ENCODE results near the gene CHST11.

The CHST11 gene

DNA sequence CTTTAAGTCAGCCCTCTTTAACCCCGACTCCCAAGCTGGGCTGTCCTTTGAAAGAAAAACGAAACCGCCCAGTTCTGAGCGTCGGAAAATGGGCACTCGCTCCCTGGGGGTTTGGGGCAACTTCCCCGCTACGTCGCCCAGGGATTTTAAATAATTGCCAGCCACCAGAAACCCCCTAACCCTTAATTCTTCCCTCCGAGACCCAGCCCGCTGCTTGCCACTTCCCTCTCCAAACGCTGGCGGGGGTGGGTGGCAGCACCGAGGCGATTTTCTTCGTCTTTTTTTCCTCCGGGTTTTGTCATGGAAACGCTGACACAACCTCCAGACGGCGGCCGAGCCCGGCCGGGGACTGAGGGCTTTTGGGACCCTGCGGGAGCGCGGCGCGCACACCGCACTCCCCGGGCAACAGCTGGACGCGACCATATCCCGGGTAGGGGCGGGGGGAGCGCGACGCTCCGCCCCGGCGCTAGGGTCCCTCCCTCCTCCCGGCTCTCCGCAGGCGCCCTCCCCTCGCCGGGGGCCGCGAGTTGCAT is at the start of gene CHST11:
CHST11 (plus strand) TSS at position 532 of the 533 bp plus-strand sequence.
- peak; percentile 87 to 88 for DNase-seq

DNA sequence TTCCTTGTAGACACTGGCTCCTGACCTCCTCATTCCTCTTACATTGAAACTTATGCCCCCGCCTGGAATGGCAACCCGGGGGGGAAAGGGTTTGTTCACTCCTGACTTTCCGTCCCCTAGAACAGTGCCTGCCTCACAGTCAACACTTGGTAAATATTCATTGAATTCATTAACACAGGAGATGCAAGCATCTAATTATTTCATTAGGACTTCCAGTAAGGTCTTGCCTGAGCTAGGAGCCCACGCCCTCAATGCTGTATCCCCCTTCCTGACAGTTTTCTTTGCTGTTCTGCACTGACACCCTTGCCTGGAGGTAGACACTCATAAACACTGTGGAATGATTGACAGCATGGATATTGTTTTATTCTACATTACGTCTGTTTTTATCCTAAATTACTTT is 49.3 kb upstream of the CHST11 start:
- DNase-seq, result no peak

DNA sequence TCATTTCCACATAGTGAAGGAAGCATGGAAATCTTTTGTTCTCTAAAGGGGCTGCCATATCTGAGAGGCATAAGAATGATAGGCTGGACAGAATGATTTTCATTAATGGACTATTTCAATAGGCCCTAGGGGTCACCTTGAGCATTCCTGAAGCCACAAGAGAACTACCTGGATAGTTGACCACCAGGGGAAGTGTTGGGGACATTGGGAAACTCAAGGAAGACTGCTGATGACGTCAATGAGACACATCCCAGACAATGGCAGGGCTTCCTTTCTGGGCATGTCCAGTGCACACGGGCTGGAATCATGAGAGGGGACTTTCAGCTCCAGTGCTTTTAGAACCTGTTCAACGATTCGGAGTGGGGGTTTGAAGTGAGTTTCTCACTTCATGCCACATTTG is 48.8 kb upstream of the CHST11 start:
- no peak for DNase-seq

DNA sequence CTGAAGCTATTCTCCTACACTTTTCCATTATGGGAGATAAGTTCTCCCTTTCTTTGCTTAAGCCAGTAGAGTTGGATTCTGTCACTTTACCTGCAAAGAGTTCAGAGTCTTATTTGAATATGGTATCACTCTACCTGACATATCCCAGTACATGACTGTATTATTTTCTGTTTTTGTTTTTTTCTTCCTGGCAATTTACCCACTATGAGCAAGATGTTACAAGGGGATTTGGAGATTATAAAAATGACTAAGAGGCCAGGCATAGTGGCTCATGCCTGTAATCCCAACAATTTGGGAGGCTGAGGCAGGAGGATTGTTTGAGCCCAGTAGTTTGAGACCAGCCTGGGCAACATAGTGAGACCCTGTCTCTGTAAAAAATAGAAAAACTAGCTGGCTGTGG is 46.4 kb upstream of the CHST11 start:
- DNase-seq, result no peak

GRCh38 chr12:104410786-104411185 is 46.0 kb upstream of the CHST11 start:
- DNase-seq, result no peak

DNA sequence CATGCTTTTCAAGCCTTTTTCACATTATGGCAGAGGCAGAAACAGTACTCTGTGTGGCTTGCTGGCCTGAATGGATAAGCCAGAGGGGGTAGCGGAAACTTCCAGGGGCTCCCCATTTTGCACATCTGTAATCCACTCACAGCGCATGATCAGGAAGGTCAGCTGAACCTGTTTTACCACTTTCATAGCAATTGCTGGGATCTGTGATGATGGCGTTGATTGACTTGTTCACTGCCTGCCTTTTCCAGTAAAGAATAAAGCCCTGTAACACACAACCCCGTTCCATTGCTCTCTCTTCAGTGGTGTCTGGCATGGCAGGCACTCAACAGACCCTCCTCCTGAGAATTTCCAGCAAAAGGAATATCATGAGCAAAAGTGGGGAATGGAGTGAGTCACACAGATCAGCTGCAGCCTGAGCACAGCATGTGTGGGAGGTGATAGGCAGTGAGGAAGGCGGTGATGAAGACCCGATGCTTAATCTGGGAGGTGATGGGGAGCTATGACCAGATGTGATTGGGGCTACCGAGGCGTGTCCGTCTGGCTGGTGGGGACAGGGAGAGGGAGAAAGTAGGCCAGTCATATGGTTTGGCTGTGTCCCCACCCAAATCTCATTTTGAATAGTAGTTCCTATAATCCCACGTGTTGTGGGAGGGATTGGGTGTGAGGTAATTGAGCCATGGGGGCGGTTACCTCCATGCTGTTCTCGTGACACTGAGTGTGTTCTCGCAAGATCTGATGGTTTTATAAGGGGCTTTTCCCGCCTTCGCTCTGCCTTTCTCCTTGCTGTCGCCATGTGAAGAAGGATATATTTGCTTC is 44.7 kb upstream of the CHST11 start:
- DNase-seq, result no peak

GRCh38 chr12:104412681-104413080 is 44.1 kb upstream of the CHST11 start:
- no peak for DNase-seq

GRCh38 chr12:104413330-104413729 is 43.4 kb upstream of the CHST11 start:
- DNase-seq, result no peak

DNA sequence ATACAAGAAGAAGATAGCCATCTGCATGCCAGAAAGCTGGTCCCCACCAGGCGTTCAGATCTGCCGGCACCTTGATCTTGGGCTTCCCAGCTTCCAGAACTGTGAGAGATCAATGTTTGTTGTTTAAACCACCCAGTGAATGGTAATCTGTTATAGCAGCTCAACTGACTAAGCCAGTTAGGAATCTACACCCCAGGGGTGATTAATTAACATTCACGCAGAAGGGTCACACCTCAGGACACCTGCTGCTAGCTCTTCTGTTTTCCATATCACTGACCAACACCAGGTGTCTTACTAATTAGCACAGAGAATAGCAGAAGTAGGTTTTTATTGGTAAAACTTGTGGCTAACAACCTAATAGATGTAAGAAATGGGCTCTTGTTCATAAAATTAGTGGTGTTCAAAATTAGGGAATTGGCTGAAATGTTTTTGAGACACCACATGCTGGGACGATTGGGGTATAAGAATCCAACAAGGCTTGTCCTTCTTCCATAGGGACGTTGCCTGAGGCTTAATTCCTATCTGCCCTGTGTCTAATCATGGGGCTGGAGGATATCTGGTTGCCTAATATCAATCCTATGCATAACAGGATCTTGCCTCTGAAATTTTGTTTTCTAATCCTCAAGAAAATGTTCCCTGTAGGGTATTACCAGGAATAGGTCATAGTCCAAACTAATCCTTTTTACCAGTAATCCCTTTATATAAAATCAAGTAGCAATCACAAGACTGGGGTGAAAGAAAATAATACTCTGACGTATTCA is 42.0 kb upstream of the CHST11 start:
- no peak for DNase-seq

DNA sequence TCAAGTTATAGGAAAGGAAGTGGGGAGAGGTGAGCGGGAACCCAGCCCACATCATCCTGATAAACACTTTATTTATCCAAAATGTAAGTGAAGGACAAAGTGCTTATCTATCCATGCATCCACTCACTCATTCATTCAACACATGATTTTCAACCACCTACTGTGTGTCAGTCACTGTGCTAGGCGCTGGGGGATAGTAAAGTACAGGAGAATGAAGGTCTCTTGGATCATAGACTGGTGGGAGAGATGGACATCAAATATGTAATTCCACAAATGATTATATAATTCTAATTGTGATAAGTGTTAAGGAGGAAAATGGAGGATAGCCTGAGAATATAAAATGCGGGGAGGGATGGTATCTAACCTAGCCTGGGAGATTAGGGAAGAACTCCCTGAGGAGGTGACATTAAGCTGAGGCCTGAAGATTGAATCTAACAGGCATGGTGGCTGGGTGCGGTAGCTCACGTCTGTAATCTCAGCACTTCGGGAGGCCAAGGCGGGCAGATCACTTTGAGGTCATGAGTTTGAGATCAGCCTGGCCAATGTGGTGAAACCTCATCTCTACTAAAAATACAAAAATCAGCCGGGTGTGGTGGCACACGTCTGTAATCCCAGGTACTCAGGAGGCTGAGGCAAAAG is 41.3 kb upstream of the CHST11 start:
- DNase-seq, result no peak

- DNase-seq, result no peak
Observed at GRCh38 chr12:104416136-104416535, 40.6 kb upstream of the CHST11 start.

GRCh38 chr12:104416585-104416984 is 40.2 kb upstream of the CHST11 start:
- no peak for DNase-seq

DNA sequence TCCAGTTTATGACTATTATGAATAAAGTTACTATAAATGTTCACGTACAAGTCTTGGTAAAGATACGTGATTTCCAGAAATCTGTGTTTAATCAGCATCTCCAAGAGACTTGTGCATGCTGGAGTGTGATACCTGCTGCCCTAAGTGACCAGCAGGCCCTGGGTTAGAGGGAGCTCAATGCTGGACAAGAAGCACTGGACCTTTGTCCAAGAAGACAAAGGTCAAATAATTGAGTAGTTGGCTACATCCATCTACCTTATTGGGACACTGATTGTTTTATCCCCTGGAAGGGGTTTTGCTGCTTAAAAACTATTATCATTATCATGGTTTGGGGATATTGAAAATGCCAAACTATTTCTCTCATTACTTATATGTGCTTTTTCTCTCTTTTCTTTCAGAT is 37.0 kb upstream of the CHST11 start:
- DNase-seq, result no peak

GRCh38 chr12:104420868-104421267 is 35.9 kb upstream of the CHST11 start:
- DNase-seq, result no peak

DNA sequence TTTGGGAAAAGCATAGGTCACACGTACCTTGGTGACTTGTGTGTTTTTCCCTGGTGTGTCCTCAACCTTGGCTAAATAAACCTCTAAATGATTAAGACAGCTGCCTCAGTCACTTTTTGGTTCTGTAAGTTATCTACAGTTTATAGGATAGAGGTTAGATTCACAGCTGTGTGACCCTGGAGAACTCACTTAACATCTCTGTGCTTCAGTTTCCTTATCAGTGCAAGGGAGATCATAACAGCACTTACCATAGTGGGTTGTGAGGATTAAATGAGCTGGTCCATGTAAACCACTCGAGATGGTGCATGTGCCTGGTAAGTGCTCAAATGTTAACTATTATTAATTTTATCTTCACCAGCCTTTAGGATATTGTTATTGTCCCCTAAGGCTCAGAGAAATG is 35.4 kb upstream of the CHST11 start:
- no peak for DNase-seq

DNA sequence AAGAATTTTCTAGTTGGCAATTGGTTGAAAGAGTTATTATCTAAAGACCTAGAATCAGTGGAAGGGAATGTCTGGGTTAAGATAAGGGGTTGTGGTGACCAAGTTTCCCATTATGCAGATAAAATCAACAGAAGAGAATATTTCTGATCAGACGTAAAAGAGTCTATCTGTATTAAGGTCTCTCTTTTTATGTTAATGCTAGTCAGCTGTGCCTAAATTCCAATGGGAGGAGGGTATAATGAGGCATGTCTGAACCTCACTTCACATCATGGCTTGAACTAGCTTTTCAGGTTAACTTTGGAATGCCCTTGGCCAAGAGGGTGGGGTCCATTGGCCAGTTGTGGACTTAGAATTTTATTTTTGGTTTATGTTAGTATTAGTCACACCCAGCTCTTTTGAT is 34.3 kb upstream of the CHST11 start:
- DNase-seq, result no peak

GRCh38 chr12:104423273-104423672 is 33.5 kb upstream of the CHST11 start:
- DNase-seq, result no peak

GRCh38 chr12:104423809-104424208 is 32.9 kb upstream of the CHST11 start:
- no peak for DNase-seq

- no peak for DNase-seq
Observed at GRCh38 chr12:104424955-104425354, 31.8 kb upstream of the CHST11 start.

DNA sequence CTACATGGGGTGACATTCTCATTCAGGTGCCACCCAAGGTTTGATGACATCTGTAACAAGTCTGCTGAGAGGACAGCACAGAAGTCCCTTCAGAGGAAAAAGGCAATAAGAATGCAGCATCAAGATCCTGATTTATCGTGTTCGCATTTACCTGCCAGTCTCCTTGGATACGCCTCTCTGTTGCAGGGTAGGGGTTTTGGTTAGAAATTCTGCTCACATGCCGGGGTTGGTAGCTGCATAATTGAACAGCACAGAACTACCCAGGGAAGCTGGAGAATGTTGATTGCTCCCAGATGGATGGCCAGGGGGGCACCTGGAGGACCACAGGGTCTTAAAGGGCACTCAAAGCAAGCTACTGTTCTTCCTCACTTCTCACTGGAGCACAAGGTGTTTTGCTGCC is 31.1 kb upstream of the CHST11 start:
- DNase-seq, result no peak

GRCh38 chr12:104426926-104427546 is 29.7 kb upstream of the CHST11 start:
- no peak for DNase-seq

DNA sequence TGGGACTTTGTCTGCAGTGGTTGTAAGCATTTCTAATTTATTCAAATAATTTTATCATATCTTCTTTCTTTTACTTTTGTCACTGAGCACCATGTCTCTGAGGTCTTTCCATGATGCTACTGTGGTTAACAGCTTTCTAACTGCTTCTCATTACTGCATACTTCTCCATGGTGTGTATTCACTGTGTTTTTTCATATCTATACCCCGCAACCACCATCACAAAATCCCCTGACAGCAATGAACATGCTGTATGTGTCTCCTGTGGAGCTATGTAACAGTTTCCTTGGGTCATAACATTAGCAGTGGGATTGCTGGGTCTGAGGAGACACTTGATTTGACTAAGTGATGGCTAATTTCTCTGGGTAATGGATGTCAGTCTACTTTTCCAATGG is 29.2 kb upstream of the CHST11 start:
- no peak for DNase-seq

GRCh38 chr12:104433061-104433460 is 23.7 kb upstream of the CHST11 start:
- no peak for DNase-seq

Data from SHP77 (cell line).